AG04449 (cell line): ENCODE measurements around the gene SLC12A2.

Experiments
- CTCF ChIA-PET: fragments of 350-600 bp; formaldehyde crosslinking; extraction: SDS; loops from one replicate; lab custom pipeline; 2021; ENCODE audit warnings: antibody characterized with exemption; lab: Yijun Ruan, JAX
- POLR2A ChIA-PET: fragments of 400-600, 350-600 bp; formaldehyde crosslinking; extraction: SDS; loops from one replicate; lab custom pipeline; 2020; ENCODE audit warnings: antibody characterized with exemption, inconsistent platforms; lab: Yijun Ruan, JAX
- DNase-seq: peaks from one replicate; pipeline ENCODE4 v3.0.0-alpha.2; 2010; ENCODE audit warnings: low read depth, low spot score
- H3K4me3 ChIP-seq: 2 replicates; pipeline ENCODE4 v1.5.1; 2011; ENCODE audit warnings: low read depth, mild to moderate bottlenecking, control low read depth, low read length
- CTCF ChIP-seq: IDR thresholded peaks from one replicate; pipeline ENCODE4 v1.5.1; 2011; ENCODE audit warnings: mild to moderate bottlenecking, moderate library complexity, low read length, control low read depth, inconsistent platforms; ENCODE audit not compliant: insufficient read depth; ENCODE audit errors: missing control alignments

The SLC12A2 gene

GRCh38 chr5:128192368-128192767 is 108.8 kb downstream of the SLC12A2 start:
- no peak for DNase-seq
- TF ChIP-seq CTCF: no peak
- CTCF ChIA-PET: interaction anchor here (1.1 to 2.5 kb wide), 3 partner anchors 8 to 20 kb away, joined by 3 to 16 read pairs (median 5); no protein-coding TSS in a partner anchor
- POLR2A ChIA-PET: no interaction called here
- no peak overlapping the region for H3K4me3 ChIP-seq

GRCh38 chr5:128193665-128194390 is 110.3 kb downstream of the SLC12A2 start:
- no peak for TF ChIP-seq CTCF
- DNase-seq: no peak
- H3K4me3 ChIP-seq: no peak overlapping the region
- ChIA-PET CTCF (interaction anchor here (0.7 to 1.3 kb wide), 2 partner anchors 19 to 450 kb away, joined by 3 to 4 read pairs; no protein-coding TSS in a partner anchor), POLR2A (no interaction called here)

GRCh38 chr5:128195316-128195715 is 111.8 kb downstream of the SLC12A2 start:
- TF ChIP-seq CTCF: no peak
- H3K4me3 ChIP-seq: no peak overlapping the region
- ChIA-PET CTCF (interaction anchor here (0.7 kb wide), 1 partner anchor 33 kb away, joined by 3 read pairs; no protein-coding TSS in a partner anchor), POLR2A (no interaction called here)
- DNase-seq: no peak

- no peak for TF ChIP-seq CTCF
- CTCF ChIA-PET: interaction anchor here (0.7 kb wide), 1 partner anchor 34 kb away, joined by 3 read pairs; no protein-coding TSS in a partner anchor
- no peak overlapping the region for H3K4me3 ChIP-seq
- no peak for DNase-seq
- POLR2A ChIA-PET: no interaction called here
These were observed 112.5 kb downstream of the SLC12A2 start for GRCh38 chr5:128196080-128196479.

- H3K4me3 ChIP-seq: no peak overlapping the region
- POLR2A ChIA-PET: no interaction called here
- no peak for DNase-seq
- no peak for TF ChIP-seq CTCF
- CTCF ChIA-PET: interaction anchor here (1.3 to 8.1 kb wide), 2 partner anchors 443 to 634 kb away, joined by 4 to 68 read pairs; no protein-coding TSS in a partner anchor
These were observed 113.2 kb downstream of the SLC12A2 start for GRCh38 chr5:128196791-128197190.

GRCh38 chr5:128197896-128198522 is 114.4 kb downstream of the SLC12A2 start:
- no peak overlapping the region for H3K4me3 ChIP-seq
- POLR2A ChIA-PET: no interaction called here
- no peak for TF ChIP-seq CTCF
- DNase-seq: no peak
- CTCF ChIA-PET: interaction anchor here (1.1 to 8.1 kb wide), 3 partner anchors 9 to 635 kb away, joined by 3 to 68 read pairs (median 4); no protein-coding TSS in a partner anchor
